Ovary (tissue), 9 donors: Measurements from ENCODE around the gene SOX14. TPM values are rescaled to one million over a fixed set of nuclear protein-coding genes. Genes with fewer than 3 reads are reported as not detected.

Experiments used
- DNase-seq, 5 donors: peaks; one replicate each; pipeline ENCODE4 v3.0.0-alpha.2; 2019 to 2020
- H3K27ac ChIP-seq, 2 donors: fragments of 200-600 bp; one replicate each; pipeline versions ENCODE4 v1.5.1 to v1.8.0; 2019 to 2022
- H3K27me3 ChIP-seq: fragments of 200-600 bp; one replicate; pipeline ENCODE4 v1.8.0; 2022
- H3K36me3 ChIP-seq: fragments of 200-600 bp; sonication (generic); one replicate; pipeline ENCODE4 v1.5.1; 2019
- H3K4me1 ChIP-seq: one replicate; pipeline ENCODE4 v1.8.1; 2013; ENCODE audit warnings: mild to moderate bottlenecking, moderate library complexity; ENCODE audit not compliant: insufficient read depth
- H3K4me3 ChIP-seq: fragments of 200-600 bp; sonication (generic); one replicate; pipeline ENCODE4 v1.5.1; 2017
- H3K9me3 ChIP-seq, 2 donors: fragments of 200-600 bp in 1 of 2; sonication (generic) in 1 of 2; one replicate each; pipeline versions ENCODE4 v1.5.1 to v1.8.1; 2013 to 2019; ENCODE audit warnings: mild to moderate bottlenecking in 1 of 2, moderate library complexity in 1 of 2
- EP300 ChIP-seq: sonication (generic); formaldehyde crosslinking; IDR thresholded peaks from one replicate; pipeline ENCODE4 v1.6.1; 2017; ENCODE audit warnings: antibody characterized with exemption
- POLR2A ChIP-seq: fragments of 450-650 bp; IDR thresholded peaks from one replicate; pipeline ENCODE4 v1.6.1; 2017; ENCODE audit warnings: antibody characterized with exemption, mild to moderate bottlenecking, moderate library complexity
- WGBS, 3 donors: extraction: QIAGEN DNeasy Blood & Tissue Kit in 1 of 3; methylation state at CpG; one replicate each; pipeline versions ENCODE4 v1.1.5 to v1.1.7; 2013 to 2017; 5-methylcytosine and 5-hydroxymethylcytosine counted together
- intact Hi-C, 4 donors: fragments of 100-400 bp; cut with DNase I; formaldehyde crosslinking; loops; one replicate each; pipeline versions ENCODE4 v1.11.0 to v1.15.1; 2022 to 2023
- polyA plus RNA-seq, 2 donors: library from polyadenylated mRNA; stranded (reverse); fragments of 200-250 nt in 1 of 2; fragments of 350-450 nt in 1 of 2; fragmentation: Illumina TruSeq in 1 of 2; extraction: RNeasy Lipid Tissue Mini Kit (QIAGEN cat#74804) in 1 of 2; gene quantifications; one replicate each; pipeline ENCODE4 v1.2.3, GENCODE V29; 2013 to 2014
- total RNA-seq, 7 donors: library from RNA; depleted of rRNA in 2 of 7; stranded (reverse); fragments of >200 nt in 2 of 7; fragmentation: NEBNext Ultra II Directional in 3 of 7; extraction: Animal tissue kit (Norgen Biotek cat#: 25700) in 3 of 7; gene quantifications; one replicate each; pipeline versions ENCODE4 v1.1.0 to v1.2.4, GENCODE V29; 2016 to 2023
- TF ChIP-seq, protein P1 (sequence below), 3 donors: fragments of 450-650 bp in 2 of 3; fragments of 200-600 bp in 1 of 3; IDR thresholded peaks; one replicate each; pipeline versions ENCODE4 v1.5.1 to v1.8.0; 2016 to 2022; ENCODE audit warnings: antibody characterized with exemption in 3 of 3, mild to moderate bottlenecking in 1 of 3
- donor health status: DM: no; HTN: no; CAD: no; lungs with moderate emphysema.
- donor health status: DM: no; HTN: no; CAD: no.
- donor health status: Bipolar disorder and iron deficiency.
- donor health status: DM: yes; HTN: yes; CAD: no.
- donor health status: DM: no; HTN: no; CAD: no.
- donor health status: DM: yes; HTN: yes; CAD: no.

Gene SOX14
- total and polyA plus RNA-seq, 9 donors: not detected

DNA sequence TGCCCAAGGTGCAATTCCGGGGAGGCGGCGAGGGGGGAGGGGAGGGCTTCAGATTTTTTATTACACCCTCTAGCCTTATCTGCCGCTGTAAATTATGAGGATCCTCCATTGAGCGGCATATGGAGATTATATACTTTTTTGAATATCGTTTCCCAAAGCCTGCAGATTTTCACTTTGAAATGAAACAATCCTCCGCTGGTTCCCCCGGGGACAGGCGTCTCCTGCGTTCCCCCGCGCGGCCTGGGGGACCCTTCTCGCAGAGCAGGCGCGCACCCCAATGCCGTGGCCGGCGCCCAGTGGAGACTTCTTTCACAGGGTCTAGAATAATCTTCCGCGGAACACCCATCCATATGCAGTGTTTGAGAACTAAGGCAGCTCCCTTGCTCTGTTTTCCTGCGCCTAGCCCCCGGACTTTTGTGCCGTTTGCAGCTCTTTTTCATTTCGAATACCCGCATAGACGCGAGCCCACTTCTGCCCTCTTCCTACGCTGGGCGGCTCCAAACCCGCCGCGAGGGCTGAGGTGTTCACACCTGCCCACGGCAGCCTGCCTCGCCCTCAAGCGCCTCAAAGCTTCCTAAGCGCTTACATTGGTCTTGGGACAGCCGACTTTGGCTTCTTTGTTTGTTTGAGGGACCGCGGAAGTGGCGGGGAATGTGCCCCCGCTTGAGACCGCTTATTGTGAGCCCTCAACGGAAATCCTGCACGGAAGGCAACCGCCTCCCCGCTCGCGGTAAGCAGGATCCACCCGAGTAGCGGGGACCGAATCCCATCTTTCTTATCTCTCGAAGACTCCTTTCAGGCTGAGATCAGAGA lies 7.5 kb downstream of the SOX14 start:
- 2 to 3% (median 2%) methylated on average over 53 of the region's 53 CpGs for WGBS, 3 donors
- intact Hi-C loops: no loop called here
- no peaks in the 10 kb centered on the region for H3K9me3 ChIP-seq
- no peak overlapping the region for H3K27ac ChIP-seq
- no peaks in the 10 kb centered on the region for H3K36me3 ChIP-seq
- DNase-seq: no peak
- no peaks in the 10 kb centered on the region for H3K27me3 ChIP-seq
- H3K4me3 ChIP-seq: no peak overlapping the region
- TF ChIP-seq, protein P1, sequence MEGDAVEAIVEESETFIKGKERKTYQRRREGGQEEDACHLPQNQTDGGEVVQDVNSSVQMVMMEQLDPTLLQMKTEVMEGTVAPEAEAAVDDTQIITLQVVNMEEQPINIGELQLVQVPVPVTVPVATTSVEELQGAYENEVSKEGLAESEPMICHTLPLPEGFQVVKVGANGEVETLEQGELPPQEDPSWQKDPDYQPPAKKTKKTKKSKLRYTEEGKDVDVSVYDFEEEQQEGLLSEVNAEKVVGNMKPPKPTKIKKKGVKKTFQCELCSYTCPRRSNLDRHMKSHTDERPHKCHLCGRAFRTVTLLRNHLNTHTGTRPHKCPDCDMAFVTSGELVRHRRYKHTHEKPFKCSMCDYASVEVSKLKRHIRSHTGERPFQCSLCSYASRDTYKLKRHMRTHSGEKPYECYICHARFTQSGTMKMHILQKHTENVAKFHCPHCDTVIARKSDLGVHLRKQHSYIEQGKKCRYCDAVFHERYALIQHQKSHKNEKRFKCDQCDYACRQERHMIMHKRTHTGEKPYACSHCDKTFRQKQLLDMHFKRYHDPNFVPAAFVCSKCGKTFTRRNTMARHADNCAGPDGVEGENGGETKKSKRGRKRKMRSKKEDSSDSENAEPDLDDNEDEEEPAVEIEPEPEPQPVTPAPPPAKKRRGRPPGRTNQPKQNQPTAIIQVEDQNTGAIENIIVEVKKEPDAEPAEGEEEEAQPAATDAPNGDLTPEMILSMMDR (IDR thresholded peaks at IDR 0.05): no peak
- TF ChIP-seq POLR2A: no peak
- no peak for TF ChIP-seq EP300
- H3K4me1 ChIP-seq: peaks cover 6% of the 10 kb centered on the region

DNA sequence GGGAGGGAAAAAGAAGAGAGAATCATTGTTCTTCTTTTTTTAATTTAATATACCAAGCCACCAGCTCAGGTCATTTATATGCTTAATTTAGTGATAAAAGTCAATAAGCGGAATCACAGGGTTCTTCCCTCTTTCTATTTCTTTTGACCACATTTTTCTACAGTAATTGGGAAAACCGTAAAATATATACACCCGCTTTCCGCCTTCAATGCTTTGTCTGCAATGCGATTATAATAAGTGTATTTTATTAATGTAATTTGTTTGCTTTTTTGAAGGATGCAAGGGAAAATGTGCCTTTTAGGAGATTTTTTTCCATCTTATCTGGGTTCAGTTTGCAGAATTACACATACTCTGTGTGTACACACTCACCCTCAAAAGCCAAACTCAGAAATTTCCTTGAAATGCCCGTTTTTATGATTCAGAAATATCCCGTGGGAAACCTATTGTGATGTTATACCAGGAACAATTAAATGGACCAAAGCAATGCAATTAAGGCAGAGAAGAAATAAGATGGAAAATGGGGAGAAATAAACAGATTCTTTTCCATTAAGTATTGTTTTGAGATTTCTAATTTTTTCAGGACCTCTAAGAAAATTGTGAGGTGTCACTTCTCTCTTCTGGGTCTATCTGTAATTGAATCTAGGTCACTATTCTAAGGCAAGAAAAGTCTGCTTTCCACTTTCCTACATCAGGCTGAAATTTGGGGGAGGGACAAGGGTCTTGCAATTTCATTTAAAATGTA lies 8.3 kb downstream of the SOX14 start:
- intact Hi-C loops: no loop called here
- TF ChIP-seq POLR2A (no peak), EP300 (no peak)
- TF ChIP-seq, protein P1 (IDR thresholded peaks at IDR 0.05): no peak
- 15 to 22% (median 17%) methylated on average over 7 of the region's 7 CpGs for WGBS, 3 donors
- Histone ChIP-seq H3K9me3 (no peaks in the 10 kb centered on the region), H3K36me3 (no peaks in the 10 kb centered on the region), H3K27ac (no peak overlapping the region), H3K27me3 (no peaks in the 10 kb centered on the region), H3K4me1 (peaks cover 6% of the 10 kb centered on the region), H3K4me3 (no peak overlapping the region)
- DNase-seq: no peak

DNA sequence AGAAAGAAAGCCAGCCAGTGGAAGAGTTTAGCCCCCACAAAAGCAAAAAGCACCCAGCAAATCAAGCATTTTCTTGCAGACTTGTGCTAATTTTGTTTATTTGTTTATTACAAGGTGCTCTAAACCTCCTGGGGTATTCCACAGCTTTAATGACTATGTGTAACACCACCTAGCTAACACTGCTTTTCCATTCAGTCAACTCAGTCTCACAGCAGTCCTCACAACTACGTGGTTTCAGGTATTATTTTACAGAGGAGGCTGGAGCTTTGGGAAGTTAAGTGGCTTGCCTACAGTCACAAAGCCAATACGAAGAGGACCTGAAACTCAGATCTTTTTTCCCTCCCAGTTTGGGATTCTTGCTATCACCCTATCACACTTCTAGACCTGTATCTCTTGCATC lies 14.8 kb downstream of the SOX14 start:
- no peak for DNase-seq
- no peaks in the 10 kb centered on the region for H3K4me1 ChIP-seq
- intact Hi-C loops: no loop called here
- TF ChIP-seq EP300 (no peak), POLR2A (no peak)
- TF ChIP-seq, protein P1 (IDR thresholded peaks at IDR 0.05): no peak
- WGBS, 3 donors: 16 to 26% (median 19%) methylated on average over 2 of the region's 2 CpGs
- no peak overlapping the region for H3K4me3 ChIP-seq
- H3K27me3 ChIP-seq: no peaks in the 10 kb centered on the region
- no peaks in the 10 kb centered on the region for H3K9me3 ChIP-seq
- H3K27ac ChIP-seq: no peak overlapping the region
- H3K36me3 ChIP-seq: no peaks in the 10 kb centered on the region

DNA sequence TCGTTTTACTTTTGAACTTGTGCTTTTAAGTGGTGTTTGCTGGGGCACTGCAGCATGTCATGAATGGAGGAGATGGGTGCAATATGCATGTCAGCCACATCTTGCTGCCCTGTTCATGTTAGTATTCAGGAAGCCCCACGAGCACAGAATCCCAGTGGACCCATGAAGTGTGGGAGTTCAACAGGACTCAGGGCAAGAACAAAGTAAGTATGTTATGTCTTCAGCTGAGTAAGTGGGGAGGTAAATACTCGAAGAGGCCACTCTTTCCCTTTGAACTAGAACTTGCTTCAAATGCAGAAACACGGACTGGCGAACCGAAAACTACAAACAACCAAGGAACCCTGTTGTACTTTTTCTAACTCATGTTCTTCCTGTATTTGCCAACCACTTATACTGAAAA lies 23.4 kb downstream of the SOX14 start:
- 48 to 63% (median 55%) methylated on average over 6 of the region's 6 CpGs for WGBS, 3 donors
- Histone ChIP-seq H3K36me3 (no peaks in the 10 kb centered on the region), H3K9me3 (no peaks in the 10 kb centered on the region), H3K4me1 (no peaks in the 10 kb centered on the region), H3K27ac (no peak overlapping the region), H3K27me3 (no peaks in the 10 kb centered on the region), H3K4me3 (no peak overlapping the region)
- intact Hi-C loops: loop anchor here in 1 of 4 donors (10.0 kb wide), 1 partner anchor 683 kb away; no protein-coding TSS in a partner anchor
- DNase-seq: no peak
- TF ChIP-seq EP300 (no peak), POLR2A (no peak)
- TF ChIP-seq, protein P1 (IDR thresholded peaks at IDR 0.05): no peak
